HG03103 (cell line): ENCODE data around the gene ATXN7L2.

Experiments
- ATAC-seq: cut with Tn5 transposase; IDR thresholded peaks from one replicate; pipeline ENCODE4 v1.9.1; 2021; ENCODE audit warnings: low read depth; ENCODE audit not compliant: unreplicated experiment

ATXN7L2 gene

DNA sequence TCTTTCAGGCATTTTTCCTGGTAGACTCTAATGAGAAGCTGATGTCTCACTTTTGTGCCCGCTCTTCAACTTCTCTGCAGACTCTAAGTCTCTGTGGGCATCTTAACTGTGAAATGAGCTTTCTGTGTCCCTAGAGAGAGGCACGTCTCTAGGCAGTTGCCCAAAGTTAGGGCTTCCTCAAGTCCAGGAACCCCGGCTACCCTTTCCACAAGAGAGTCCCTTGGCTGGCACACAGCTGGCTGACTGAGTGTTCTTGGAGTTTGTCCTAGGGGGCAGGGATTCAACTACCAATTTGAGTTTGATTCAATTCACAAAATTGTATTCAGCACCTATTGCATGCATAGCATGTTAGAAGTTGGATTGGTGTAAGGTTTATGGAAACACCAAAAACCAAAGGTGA is 57.4 kb downstream of the ATXN7L2 start:
- ATAC-seq: no peak
